Loucy (cell line): ENCODE measurements around the gene CABCOCO1.
A peak's percentile ranks its signal among the peaks of the same experiment; 100 is the strongest.

Experiments
- H2AFZ ChIP-seq: fragments of 200-600 bp; sonication (generic); 2 replicates; pipeline ENCODE4 v1.6.0; 2016; ENCODE audit warnings: antibody characterized with exemption, mild to moderate bottlenecking, low read length, moderate library complexity
- H3F3A ChIP-seq: fragments of 200-600 bp; 2 replicates; pipeline ENCODE4 v1.6.0; 2016; ENCODE audit warnings: antibody characterized with exemption, low read depth, mild to moderate bottlenecking
- H3K27me3 ChIP-seq: fragments of 200-600 bp; sonication (generic); 2 replicates; pipeline ENCODE4 v1.6.1; 2014; ENCODE audit warnings: low read length, mild to moderate bottlenecking; ENCODE audit not compliant: insufficient read depth, poor library complexity, severe bottlenecking
- H3K36me3 ChIP-seq: fragments of 200-600 bp; sonication (generic); 2 replicates; pipeline ENCODE4 v1.6.1; 2016; ENCODE audit warnings: low read length; ENCODE audit not compliant: insufficient read depth
- H3K4me1 ChIP-seq: fragments of 200-600 bp; sonication (generic); 2 replicates; pipeline ENCODE4 v1.5.1; 2014; ENCODE audit warnings: low read length, mild to moderate bottlenecking; ENCODE audit not compliant: insufficient read depth, poor library complexity, severe bottlenecking
- H3K4me2 ChIP-seq: fragments of 200-600 bp; sonication (generic); 2 replicates; pipeline ENCODE4 v1.6.0; 2014; ENCODE audit warnings: antibody characterized with exemption, low read length, low read depth, mild to moderate bottlenecking; ENCODE audit not compliant: poor library complexity, severe bottlenecking
- H3K4me3 ChIP-seq: fragments of 200-600 bp; sonication (generic); 2 replicates; pipeline ENCODE4 v1.5.1; 2014; ENCODE audit warnings: low read length, mild to moderate bottlenecking, mixed read lengths; ENCODE audit not compliant: poor library complexity, severe bottlenecking
- H3K79me2 ChIP-seq: fragments of 200-600 bp; sonication (generic); 2 replicates; pipeline ENCODE4 v1.6.1; 2014; ENCODE audit warnings: low read length; ENCODE audit not compliant: insufficient read depth
- H3K9ac ChIP-seq: fragments of 200-600 bp; sonication (generic); 2 replicates; pipeline ENCODE4 v1.6.0; 2014; ENCODE audit warnings: mild to moderate bottlenecking, low read depth, low read length, moderate library complexity; ENCODE audit not compliant: poor library complexity, severe bottlenecking
- H3K9me2 ChIP-seq: fragments of 200-600 bp; sonication (generic); replicated peaks from 2 replicates; pipeline ENCODE4 v1.6.1; 2016; ENCODE audit warnings: low read depth, low read length, mixed read lengths
- H3K9me3 ChIP-seq: fragments of 200-600 bp; sonication (generic); 2 replicates; pipeline ENCODE4 v1.6.1; 2014; ENCODE audit warnings: mild to moderate bottlenecking, antibody characterized with exemption, low read length, low read depth; ENCODE audit not compliant: insufficient read depth
- H4K20me1 ChIP-seq: fragments of 200-600 bp; sonication (generic); 2 replicates; pipeline ENCODE4 v1.6.0; 2014; ENCODE audit warnings: antibody characterized with exemption, low read length, mild to moderate bottlenecking; ENCODE audit not compliant: insufficient read depth, poor library complexity, severe bottlenecking
- EZH2phosphoT487 ChIP-seq: fragments of 200-600 bp; IDR thresholded peaks from 2 replicates; pipeline ENCODE4 v1.6.1; 2018; ENCODE audit warnings: antibody characterized with exemption, mild to moderate bottlenecking, moderate library complexity, borderline replicate concordance
- TF ChIP-seq, protein P1 (sequence below): fragments of 200-600 bp; sonication (generic); conservative IDR thresholded peaks from 2 replicates; pipeline ENCODE4 v1.5.1; 2014; ENCODE audit warnings: mild to moderate bottlenecking, antibody characterized with exemption, low read length

Gene CABCOCO1

GRCh38 chr10:61764486-61764885, 101.8 kb downstream of the CABCOCO1 start:
- H2AFZ ChIP-seq, result no peak overlapping the region; the same call in 1 of the 2 replicates
- peak overlapping the region; percentile 77 for H3K4me2 ChIP-seq
- no peaks in the 10 kb centered on the region for H3K9me3 ChIP-seq
- H3K9me2 ChIP-seq, result no peaks in the 10 kb centered on the region
- H3K4me3 ChIP-seq, result peak overlapping the region; percentile 57
- no peaks in the 10 kb centered on the region for H3K36me3 ChIP-seq
- peaks cover 79% of the 10 kb centered on the region for H3K4me1 ChIP-seq
- no peak for TF ChIP-seq EZH2phosphoT487
- TF ChIP-seq, protein P1, sequence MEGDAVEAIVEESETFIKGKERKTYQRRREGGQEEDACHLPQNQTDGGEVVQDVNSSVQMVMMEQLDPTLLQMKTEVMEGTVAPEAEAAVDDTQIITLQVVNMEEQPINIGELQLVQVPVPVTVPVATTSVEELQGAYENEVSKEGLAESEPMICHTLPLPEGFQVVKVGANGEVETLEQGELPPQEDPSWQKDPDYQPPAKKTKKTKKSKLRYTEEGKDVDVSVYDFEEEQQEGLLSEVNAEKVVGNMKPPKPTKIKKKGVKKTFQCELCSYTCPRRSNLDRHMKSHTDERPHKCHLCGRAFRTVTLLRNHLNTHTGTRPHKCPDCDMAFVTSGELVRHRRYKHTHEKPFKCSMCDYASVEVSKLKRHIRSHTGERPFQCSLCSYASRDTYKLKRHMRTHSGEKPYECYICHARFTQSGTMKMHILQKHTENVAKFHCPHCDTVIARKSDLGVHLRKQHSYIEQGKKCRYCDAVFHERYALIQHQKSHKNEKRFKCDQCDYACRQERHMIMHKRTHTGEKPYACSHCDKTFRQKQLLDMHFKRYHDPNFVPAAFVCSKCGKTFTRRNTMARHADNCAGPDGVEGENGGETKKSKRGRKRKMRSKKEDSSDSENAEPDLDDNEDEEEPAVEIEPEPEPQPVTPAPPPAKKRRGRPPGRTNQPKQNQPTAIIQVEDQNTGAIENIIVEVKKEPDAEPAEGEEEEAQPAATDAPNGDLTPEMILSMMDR, result no peak
- no peaks in the 10 kb centered on the region for H3K79me2 ChIP-seq
- peak overlapping the region; percentile 87 for H3K9ac ChIP-seq
- peaks cover 29% of the 10 kb centered on the region for H3F3A ChIP-seq
- H4K20me1 ChIP-seq, result no peaks in the 10 kb centered on the region
- H3K27me3 ChIP-seq, result no peaks in the 10 kb centered on the region

GRCh38 chr10:61765176-61766087, 102.7 kb downstream of the CABCOCO1 start:
- no peaks in the 10 kb centered on the region for H3K27me3 ChIP-seq
- no peaks in the 10 kb centered on the region for H4K20me1 ChIP-seq
- no peaks in the 10 kb centered on the region for H3K9me3 ChIP-seq
- peaks cover 77% of the 10 kb centered on the region for H3K4me1 ChIP-seq
- TF ChIP-seq EZH2phosphoT487, result no peak
- TF ChIP-seq, protein P1, result no peak
- peak overlapping the region; percentile 87 for H3K9ac ChIP-seq
- H3K36me3 ChIP-seq, result no peaks in the 10 kb centered on the region
- H2AFZ ChIP-seq, result no peak overlapping the region
- H3K4me2 ChIP-seq, result peak overlapping the region; percentile 77
- peaks cover 29% of the 10 kb centered on the region for H3F3A ChIP-seq
- no peaks in the 10 kb centered on the region for H3K79me2 ChIP-seq
- peak overlapping the region; percentile 57 for H3K4me3 ChIP-seq
- no peaks in the 10 kb centered on the region for H3K9me2 ChIP-seq

- Histone ChIP-seq H3F3A (peaks cover 29% of the 10 kb centered on the region), H3K4me2 (peak overlapping the region; percentile 63), H3K27me3 (no peaks in the 10 kb centered on the region), H2AFZ (peak overlapping the region; percentile 7; the same call in 1 of the 2 replicates), H3K4me3 (peak overlapping the region; percentile 43), H3K4me1 (peaks cover 69% of the 10 kb centered on the region), H3K9me3 (no peaks in the 10 kb centered on the region), H3K79me2 (no peaks in the 10 kb centered on the region), H4K20me1 (no peaks in the 10 kb centered on the region), H3K9me2 (no peaks in the 10 kb centered on the region), H3K9ac (peak overlapping the region; percentile 80), H3K36me3 (no peaks in the 10 kb centered on the region)
- TF ChIP-seq EZH2phosphoT487, result no peak
- TF ChIP-seq, protein P1, result no peak
Observed at GRCh38 chr10:61766927-61767326, 104.2 kb downstream of the CABCOCO1 start.
